ENCODE results near the gene EPB41L1.

DNA sequence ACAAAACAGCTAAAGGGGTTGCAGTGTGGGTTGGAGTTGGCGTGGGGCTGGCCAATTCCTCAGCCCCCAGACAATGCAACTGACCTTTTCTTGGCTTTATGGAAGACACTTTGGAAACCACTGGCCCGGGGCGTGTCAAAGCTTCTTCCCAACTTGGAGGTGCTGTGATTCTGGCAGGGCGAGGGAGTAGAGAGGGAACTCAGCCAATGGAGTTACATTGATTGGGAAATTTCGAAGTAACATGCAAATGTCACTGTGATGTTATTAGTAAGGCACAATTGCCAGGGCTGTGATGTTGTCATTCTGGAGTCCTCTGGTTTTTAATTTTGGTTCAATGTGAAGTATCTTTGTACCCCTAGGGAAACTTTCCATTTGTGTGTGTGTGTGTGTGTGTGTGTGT, 41.5 kb upstream of the EPB41L1 start:
- TF ChIP-seq, protein P1, sequence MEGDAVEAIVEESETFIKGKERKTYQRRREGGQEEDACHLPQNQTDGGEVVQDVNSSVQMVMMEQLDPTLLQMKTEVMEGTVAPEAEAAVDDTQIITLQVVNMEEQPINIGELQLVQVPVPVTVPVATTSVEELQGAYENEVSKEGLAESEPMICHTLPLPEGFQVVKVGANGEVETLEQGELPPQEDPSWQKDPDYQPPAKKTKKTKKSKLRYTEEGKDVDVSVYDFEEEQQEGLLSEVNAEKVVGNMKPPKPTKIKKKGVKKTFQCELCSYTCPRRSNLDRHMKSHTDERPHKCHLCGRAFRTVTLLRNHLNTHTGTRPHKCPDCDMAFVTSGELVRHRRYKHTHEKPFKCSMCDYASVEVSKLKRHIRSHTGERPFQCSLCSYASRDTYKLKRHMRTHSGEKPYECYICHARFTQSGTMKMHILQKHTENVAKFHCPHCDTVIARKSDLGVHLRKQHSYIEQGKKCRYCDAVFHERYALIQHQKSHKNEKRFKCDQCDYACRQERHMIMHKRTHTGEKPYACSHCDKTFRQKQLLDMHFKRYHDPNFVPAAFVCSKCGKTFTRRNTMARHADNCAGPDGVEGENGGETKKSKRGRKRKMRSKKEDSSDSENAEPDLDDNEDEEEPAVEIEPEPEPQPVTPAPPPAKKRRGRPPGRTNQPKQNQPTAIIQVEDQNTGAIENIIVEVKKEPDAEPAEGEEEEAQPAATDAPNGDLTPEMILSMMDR (optimal IDR thresholded peaks at IDR 0.05 in 1 of 3, IDR thresholded peaks at IDR 0.05 in 1 of 3, conservative IDR thresholded peaks at IDR 0.05 in 1 of 3; ENCODE audit: extremely low read depth in 1 of 3, insufficient read depth in 2 of 3, low read length in 3 of 3): no peak
- no peak for TF ChIP-seq EZH2 (IDR thresholded peaks at IDR 0.05; ENCODE audit: low read length)
